GM12801 (cell line): Measurements from ENCODE around the gene HMCN1.

ENCODE experiments used
- CTCF ChIP-seq: IDR thresholded peaks from one replicate; pipeline ENCODE4 v1.5.1; 2011; ENCODE audit warnings: control low read depth; ENCODE audit not compliant: insufficient read length; ENCODE audit errors: extremely low read depth

Gene HMCN1

GRCh38 chr1:185912504-185912903 is 178.3 kb downstream of the HMCN1 start:
- TF ChIP-seq CTCF = no peak

- no peak for TF ChIP-seq CTCF
These were observed 179.9 kb downstream of the HMCN1 start for GRCh38 chr1:185914089-185914488.

GRCh38 chr1:185916861-185917260 is 182.7 kb downstream of the HMCN1 start:
- TF ChIP-seq CTCF = no peak

GRCh38 chr1:185917646-185918045 is 183.5 kb downstream of the HMCN1 start:
- no peak for TF ChIP-seq CTCF

- no peak for TF ChIP-seq CTCF
These were observed 186.4 kb downstream of the HMCN1 start for GRCh38 chr1:185920602-185921001.

- TF ChIP-seq CTCF = no peak
These were observed 187.4 kb downstream of the HMCN1 start for GRCh38 chr1:185921636-185922035.

- no peak for TF ChIP-seq CTCF
These were observed 192.4 kb downstream of the HMCN1 start for GRCh38 chr1:185926588-185926987.

GRCh38 chr1:185929776-185930175 is 195.6 kb downstream of the HMCN1 start:
- no peak for TF ChIP-seq CTCF
